ENCODE results near the gene MUC22. TPM values are rescaled to one million over a fixed set of nuclear protein-coding genes. Genes with fewer than 3 reads are reported as not detected.

MUC22 gene
- polyA plus RNA-seq, 3 donors, result not detected

DNA sequence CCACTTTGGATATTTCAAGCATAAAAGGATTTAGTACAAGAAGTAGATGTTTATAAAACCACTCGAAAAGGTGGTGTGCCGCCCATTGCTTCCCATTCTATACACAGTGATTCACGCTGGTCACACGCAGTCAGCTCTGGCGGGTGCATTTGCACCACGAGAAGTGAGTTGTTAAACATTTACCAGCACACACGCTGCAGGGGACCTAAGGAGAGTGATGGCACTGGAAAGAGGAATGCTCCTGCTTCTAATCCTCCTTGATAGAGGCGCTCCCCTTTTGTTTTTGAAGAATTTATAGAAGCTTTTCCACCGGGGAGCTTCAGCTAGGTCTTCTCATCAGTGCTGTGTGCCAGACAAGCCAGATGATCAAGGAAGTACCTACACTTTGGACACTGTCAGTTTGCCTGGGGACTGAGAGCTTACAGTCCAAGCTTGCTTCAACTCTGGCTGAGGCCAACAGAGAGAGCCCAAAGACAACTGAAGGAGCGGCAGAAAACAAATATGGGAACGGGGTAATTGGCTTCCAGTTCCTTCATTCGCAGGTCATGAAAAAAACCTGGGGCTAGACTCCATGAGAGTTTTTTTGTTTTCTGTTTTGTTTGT, 31.2 kb downstream of the MUC22 start:
- WGBS (ENCODE audit: insufficient coverage), result 97% methylated on average over 7 of the region's 12 CpGs
- H3K4me2 ChIP-seq (replicated peaks; ENCODE audit: extremely low read depth, low read length, poor library complexity, severe bottlenecking), result no peak overlapping the region
- TF ChIP-seq, protein P1, sequence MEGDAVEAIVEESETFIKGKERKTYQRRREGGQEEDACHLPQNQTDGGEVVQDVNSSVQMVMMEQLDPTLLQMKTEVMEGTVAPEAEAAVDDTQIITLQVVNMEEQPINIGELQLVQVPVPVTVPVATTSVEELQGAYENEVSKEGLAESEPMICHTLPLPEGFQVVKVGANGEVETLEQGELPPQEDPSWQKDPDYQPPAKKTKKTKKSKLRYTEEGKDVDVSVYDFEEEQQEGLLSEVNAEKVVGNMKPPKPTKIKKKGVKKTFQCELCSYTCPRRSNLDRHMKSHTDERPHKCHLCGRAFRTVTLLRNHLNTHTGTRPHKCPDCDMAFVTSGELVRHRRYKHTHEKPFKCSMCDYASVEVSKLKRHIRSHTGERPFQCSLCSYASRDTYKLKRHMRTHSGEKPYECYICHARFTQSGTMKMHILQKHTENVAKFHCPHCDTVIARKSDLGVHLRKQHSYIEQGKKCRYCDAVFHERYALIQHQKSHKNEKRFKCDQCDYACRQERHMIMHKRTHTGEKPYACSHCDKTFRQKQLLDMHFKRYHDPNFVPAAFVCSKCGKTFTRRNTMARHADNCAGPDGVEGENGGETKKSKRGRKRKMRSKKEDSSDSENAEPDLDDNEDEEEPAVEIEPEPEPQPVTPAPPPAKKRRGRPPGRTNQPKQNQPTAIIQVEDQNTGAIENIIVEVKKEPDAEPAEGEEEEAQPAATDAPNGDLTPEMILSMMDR (IDR thresholded peaks at IDR 0.05), result no peak
- H3K27me3 Mint-ChIP-seq (ENCODE audit: low read depth in 3 of 3), result peaks cover 10 to 30% (median 23%) of the 10 kb centered on the region in 3 donors
- H2AFZ ChIP-seq (ENCODE audit: insufficient read depth, low read depth, low read length, poor library complexity, severe bottlenecking), result peak overlapping the region; percentile 1
- H3K36me3 ChIP-seq (replicated peaks in 1 of 2; ENCODE audit: control insufficient read depth in 1 of 2, insufficient read depth in 2 of 2, low read length in 2 of 2), result no peaks in the 10 kb centered on the region
- intact Hi-C loops (cut with micrococcal nuclease), result no loop called here
- DNase-seq, result no peak
- H3K9ac ChIP-seq (ENCODE audit: insufficient read depth, low read length, poor library complexity, severe bottlenecking), result no peak overlapping the region
- no peak overlapping the region for H3K27ac Mint-ChIP-seq
- H3K4me3 ChIP-seq (replicated peaks in 1 of 3; ENCODE audit: low read depth in 2 of 3, low read length in 3 of 3), result no peak overlapping the region
- H3K4me3 Mint-ChIP-seq, result peak overlapping the region in 1 of 2 donors; percentile 4
- H3K27me3 ChIP-seq (ENCODE audit: control insufficient read depth in 2 of 2, insufficient read depth in 2 of 2, low read length in 2 of 2), result no peaks in the 10 kb centered on the region
- H3K9me3 Mint-ChIP-seq, result no peaks in the 10 kb centered on the region
- H3K36me3 Mint-ChIP-seq, result no peaks in the 10 kb centered on the region
- peaks cover 12 to 15% of the 10 kb centered on the region in 2 donors for H3K4me1 ChIP-seq (ENCODE audit: control insufficient read depth in 1 of 2, insufficient read depth in 2 of 2, low read length in 2 of 2)
- H3K27ac ChIP-seq (ENCODE audit: low read depth in 1 of 2, low read length in 2 of 2), result no peak overlapping the region
- no peaks in the 10 kb centered on the region for H3K9me3 ChIP-seq (replicated peaks in 1 of 2; ENCODE audit: control insufficient read depth in 1 of 2, insufficient read depth in 1 of 2, low read length in 2 of 2)
- H3K4me1 Mint-ChIP-seq, result peaks cover 17% of the 10 kb centered on the region
- no peaks in the 10 kb centered on the region for H4K20me1 ChIP-seq (ENCODE audit: insufficient read depth, low read length)
- no peaks in the 10 kb centered on the region for H3K79me2 ChIP-seq (ENCODE audit: insufficient read depth, low read length)

DNA sequence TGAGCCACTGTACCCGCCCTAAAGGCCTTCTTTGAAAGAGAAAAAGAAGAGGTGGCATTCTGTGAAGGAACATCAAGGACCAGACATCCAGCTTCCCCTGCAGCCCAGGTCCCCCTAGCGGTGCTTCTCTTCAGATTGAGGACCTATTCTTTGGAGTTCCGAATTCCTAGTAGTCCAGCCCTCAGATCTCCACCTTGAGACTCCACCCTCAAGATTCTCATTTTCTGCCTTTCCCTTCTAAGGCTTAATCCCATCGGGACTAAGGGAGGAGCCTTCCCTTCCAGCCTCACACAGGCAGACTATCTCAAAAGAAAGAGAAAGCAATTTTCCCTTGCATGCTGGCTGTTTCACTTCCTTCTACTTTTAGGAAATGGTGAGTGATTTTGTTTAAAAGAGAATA, 32.5 kb downstream of the MUC22 start:
- peak overlapping the region; percentile 76 for H3K4me2 ChIP-seq (replicated peaks; ENCODE audit: extremely low read depth, low read length, poor library complexity, severe bottlenecking)
- 14% methylated on average over 2 of the region's 4 CpGs for WGBS (ENCODE audit: insufficient coverage)

More for the DNA sequence above, 32.5 kb downstream of the MUC22 start:
- intact Hi-C loops (cut with micrococcal nuclease), result no loop called here
- Mint-ChIP-seq H3K27me3 (ENCODE audit: low read depth in 3 of 3) (peaks cover 13 to 31% (median 28%) of the 10 kb centered on the region in 3 donors), H3K27ac (peak overlapping the region; percentile 43 to 85 (median 77)), H3K36me3 (no peaks in the 10 kb centered on the region), H3K4me1 (peaks cover 17% of the 10 kb centered on the region), H3K9me3 (no peaks in the 10 kb centered on the region), H3K4me3 (peak overlapping the region; percentile 82 to 96)
- peak; percentile 18 to 32 (median 22) for DNase-seq
- Histone ChIP-seq H3K4me1 (ENCODE audit: control insufficient read depth in 1 of 2, insufficient read depth in 2 of 2, low read length in 2 of 2) (peaks cover 12 to 15% of the 10 kb centered on the region in 2 donors), H3K4me3 (replicated peaks in 1 of 3; ENCODE audit: low read depth in 2 of 3, low read length in 3 of 3) (peak overlapping the region; percentile 13 to 72 (median 49)), H4K20me1 (ENCODE audit: insufficient read depth, low read length) (no peaks in the 10 kb centered on the region), H3K9ac (ENCODE audit: insufficient read depth, low read length, poor library complexity, severe bottlenecking) (peak overlapping the region; percentile 53), H3K9me3 (replicated peaks in 1 of 2; ENCODE audit: control insufficient read depth in 1 of 2, insufficient read depth in 1 of 2, low read length in 2 of 2) (no peaks in the 10 kb centered on the region), H3K79me2 (ENCODE audit: insufficient read depth, low read length) (no peaks in the 10 kb centered on the region), H3K27ac (ENCODE audit: low read depth in 1 of 2, low read length in 2 of 2) (peak overlapping the region in 1 of 2 donors; percentile 68), H3K36me3 (replicated peaks in 1 of 2; ENCODE audit: control insufficient read depth in 1 of 2, insufficient read depth in 2 of 2, low read length in 2 of 2) (no peaks in the 10 kb centered on the region), H3K27me3 (ENCODE audit: control insufficient read depth in 2 of 2, insufficient read depth in 2 of 2, low read length in 2 of 2) (no peaks in the 10 kb centered on the region), H2AFZ (ENCODE audit: insufficient read depth, low read depth, low read length, poor library complexity, severe bottlenecking) (peak overlapping the region; percentile 80)
- TF ChIP-seq, protein P1 (IDR thresholded peaks at IDR 0.05), result peak; percentile 68

Data from CD14-positive monocyte (primary cell).